DOHH2 (cell line): ENCODE data around the gene CFAP69.

Source experiments
- H3F3A ChIP-seq: fragments of 200-600 bp; sonication (generic), shearing (Covaris generic); 2 replicates; pipeline ENCODE4 v1.6.0; 2016; ENCODE audit warnings: antibody characterized with exemption, mild to moderate bottlenecking; ENCODE audit not compliant: control insufficient read depth, insufficient read depth
- H3K27ac ChIP-seq: fragments of 200-600 bp; sonication (generic); 2 replicates; pipeline ENCODE4 v1.5.1; 2014; ENCODE audit warnings: low read depth, mild to moderate bottlenecking, low read length, moderate library complexity
- H3K27me3 ChIP-seq: fragments of 200-600 bp; sonication (generic); 2 replicates; pipeline ENCODE4 v1.6.1; 2014; ENCODE audit warnings: mild to moderate bottlenecking, low read length, mixed read lengths; ENCODE audit not compliant: control insufficient read depth
- H3K36me3 ChIP-seq: fragments of 200-600 bp; sonication (generic); 2 replicates; pipeline ENCODE4 v1.6.1; 2014; ENCODE audit warnings: mild to moderate bottlenecking, low read length, moderate library complexity, mixed read lengths; ENCODE audit not compliant: control insufficient read depth
- H3K4me1 ChIP-seq: fragments of 200-600 bp; sonication (generic); 2 replicates; pipeline ENCODE4 v1.6.1; 2014; ENCODE audit warnings: mild to moderate bottlenecking, low read length, mixed read lengths; ENCODE audit not compliant: control insufficient read depth
- H3K4me2 ChIP-seq: fragments of 200-600 bp; sonication (generic); 2 replicates; pipeline ENCODE4 v1.6.0; 2014; ENCODE audit warnings: mild to moderate bottlenecking, low read length, moderate library complexity
- H3K4me3 ChIP-seq: fragments of 200-600 bp; sonication (generic); 2 replicates; pipeline ENCODE4 v1.5.1; 2014; ENCODE audit warnings: mild to moderate bottlenecking, low read length, mixed read lengths
- H3K79me2 ChIP-seq: fragments of 200-600 bp; sonication (generic); 2 replicates; pipeline ENCODE4 v1.6.1; 2014; ENCODE audit warnings: mild to moderate bottlenecking, low read length, mixed read lengths; ENCODE audit not compliant: control insufficient read depth
- H3K9me2 ChIP-seq: fragments of 200-600 bp; sonication (generic); replicated peaks from 2 replicates; pipeline ENCODE4 v1.6.1; 2014; ENCODE audit warnings: mild to moderate bottlenecking, low read length, mixed read lengths; ENCODE audit not compliant: control insufficient read depth
- H3K9me3 ChIP-seq: fragments of 200-600 bp; sonication (generic); 2 replicates; pipeline ENCODE4 v1.6.1; 2014; ENCODE audit warnings: antibody characterized with exemption, low read length, mixed read lengths; ENCODE audit not compliant: control insufficient read depth, insufficient read depth
- H4K20me1 ChIP-seq: fragments of 200-600 bp; sonication (generic); 2 replicates; pipeline ENCODE4 v1.6.0; 2014; ENCODE audit warnings: low read depth, mild to moderate bottlenecking, antibody characterized with exemption, low read length, moderate library complexity; ENCODE audit not compliant: control insufficient read depth, insufficient read depth
- EZH2phosphoT487 ChIP-seq: fragments of 200-600 bp; sonication (generic); IDR thresholded peaks from 2 replicates; pipeline ENCODE4 v1.6.1; 2017; ENCODE audit warnings: borderline replicate concordance, mild to moderate bottlenecking, antibody characterized with exemption, low read length, moderate library complexity, mixed read lengths
- TF ChIP-seq, protein P1 (sequence below): fragments of 200-600 bp; sonication (generic); IDR thresholded peaks from one replicate; pipeline ENCODE4 v1.5.1; 2014; ENCODE audit warnings: antibody characterized with exemption, mild to moderate bottlenecking, low read depth, low read length; ENCODE audit not compliant: poor library complexity, severe bottlenecking

CFAP69 gene

DNA sequence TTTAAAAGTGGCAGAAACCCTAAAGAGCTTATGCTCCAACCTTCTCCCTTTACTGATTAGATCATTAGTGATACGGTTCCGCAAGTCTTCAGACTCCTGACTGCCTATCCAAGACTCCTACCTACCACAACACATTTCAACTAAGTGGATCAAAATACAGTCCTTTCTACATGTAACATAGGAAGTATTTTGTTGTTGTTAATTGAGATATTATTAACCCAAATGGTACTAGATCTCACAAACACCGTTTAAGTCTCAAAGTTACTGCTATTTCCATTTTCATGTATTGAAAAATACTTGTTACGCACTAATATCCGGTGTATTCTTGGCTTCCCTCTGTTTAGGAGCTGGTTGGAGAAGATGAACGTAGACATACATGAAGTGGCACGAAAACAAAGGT is 75.0 kb downstream of the CFAP69 start:
- H3K79me2 ChIP-seq: no peaks in the 10 kb centered on the region
- TF ChIP-seq, protein P1, sequence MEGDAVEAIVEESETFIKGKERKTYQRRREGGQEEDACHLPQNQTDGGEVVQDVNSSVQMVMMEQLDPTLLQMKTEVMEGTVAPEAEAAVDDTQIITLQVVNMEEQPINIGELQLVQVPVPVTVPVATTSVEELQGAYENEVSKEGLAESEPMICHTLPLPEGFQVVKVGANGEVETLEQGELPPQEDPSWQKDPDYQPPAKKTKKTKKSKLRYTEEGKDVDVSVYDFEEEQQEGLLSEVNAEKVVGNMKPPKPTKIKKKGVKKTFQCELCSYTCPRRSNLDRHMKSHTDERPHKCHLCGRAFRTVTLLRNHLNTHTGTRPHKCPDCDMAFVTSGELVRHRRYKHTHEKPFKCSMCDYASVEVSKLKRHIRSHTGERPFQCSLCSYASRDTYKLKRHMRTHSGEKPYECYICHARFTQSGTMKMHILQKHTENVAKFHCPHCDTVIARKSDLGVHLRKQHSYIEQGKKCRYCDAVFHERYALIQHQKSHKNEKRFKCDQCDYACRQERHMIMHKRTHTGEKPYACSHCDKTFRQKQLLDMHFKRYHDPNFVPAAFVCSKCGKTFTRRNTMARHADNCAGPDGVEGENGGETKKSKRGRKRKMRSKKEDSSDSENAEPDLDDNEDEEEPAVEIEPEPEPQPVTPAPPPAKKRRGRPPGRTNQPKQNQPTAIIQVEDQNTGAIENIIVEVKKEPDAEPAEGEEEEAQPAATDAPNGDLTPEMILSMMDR: no peak
- TF ChIP-seq EZH2phosphoT487: no peak
- H3K36me3 ChIP-seq: no peaks in the 10 kb centered on the region
- H3K4me2 ChIP-seq: no peak overlapping the region
- no peaks in the 10 kb centered on the region for H3F3A ChIP-seq
- H3K9me3 ChIP-seq: no peaks in the 10 kb centered on the region
- H3K4me3 ChIP-seq: no peak overlapping the region
- H3K4me1 ChIP-seq: no peaks in the 10 kb centered on the region
- no peak overlapping the region for H3K27ac ChIP-seq
- H3K27me3 ChIP-seq: peaks cover 32% of the 10 kb centered on the region
- no peaks in the 10 kb centered on the region for H3K9me2 ChIP-seq
- H4K20me1 ChIP-seq: no peaks in the 10 kb centered on the region

DNA sequence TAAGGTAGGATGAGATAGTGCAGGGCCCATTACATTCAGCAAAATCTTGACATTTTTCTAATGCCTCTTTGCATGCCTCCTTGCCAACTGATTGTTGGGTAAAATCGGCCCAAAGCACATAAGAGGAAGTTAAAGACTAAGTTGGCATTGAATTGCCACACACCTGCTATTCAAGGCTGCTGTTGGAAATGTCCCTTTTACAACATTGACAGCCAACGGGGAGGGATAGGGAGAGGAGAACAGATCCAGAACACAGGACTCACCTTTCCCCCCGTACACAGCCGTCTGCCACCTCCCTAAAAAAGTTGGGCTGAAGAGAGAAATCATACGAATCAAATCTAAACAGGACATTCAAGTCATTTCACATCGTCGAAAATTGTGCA is 75.4 kb downstream of the CFAP69 start:
- no peaks in the 10 kb centered on the region for H3F3A ChIP-seq
- H3K79me2 ChIP-seq: no peaks in the 10 kb centered on the region
- no peak for TF ChIP-seq EZH2phosphoT487
- TF ChIP-seq, protein P1: no peak
- H3K27ac ChIP-seq: no peak overlapping the region
- no peaks in the 10 kb centered on the region for H3K9me3 ChIP-seq
- peaks cover 32% of the 10 kb centered on the region for H3K27me3 ChIP-seq
- H3K9me2 ChIP-seq: no peaks in the 10 kb centered on the region
- H3K4me3 ChIP-seq: no peak overlapping the region
- H3K36me3 ChIP-seq: no peaks in the 10 kb centered on the region
- H3K4me1 ChIP-seq: no peaks in the 10 kb centered on the region
- no peak overlapping the region for H3K4me2 ChIP-seq
- no peaks in the 10 kb centered on the region for H4K20me1 ChIP-seq

DNA sequence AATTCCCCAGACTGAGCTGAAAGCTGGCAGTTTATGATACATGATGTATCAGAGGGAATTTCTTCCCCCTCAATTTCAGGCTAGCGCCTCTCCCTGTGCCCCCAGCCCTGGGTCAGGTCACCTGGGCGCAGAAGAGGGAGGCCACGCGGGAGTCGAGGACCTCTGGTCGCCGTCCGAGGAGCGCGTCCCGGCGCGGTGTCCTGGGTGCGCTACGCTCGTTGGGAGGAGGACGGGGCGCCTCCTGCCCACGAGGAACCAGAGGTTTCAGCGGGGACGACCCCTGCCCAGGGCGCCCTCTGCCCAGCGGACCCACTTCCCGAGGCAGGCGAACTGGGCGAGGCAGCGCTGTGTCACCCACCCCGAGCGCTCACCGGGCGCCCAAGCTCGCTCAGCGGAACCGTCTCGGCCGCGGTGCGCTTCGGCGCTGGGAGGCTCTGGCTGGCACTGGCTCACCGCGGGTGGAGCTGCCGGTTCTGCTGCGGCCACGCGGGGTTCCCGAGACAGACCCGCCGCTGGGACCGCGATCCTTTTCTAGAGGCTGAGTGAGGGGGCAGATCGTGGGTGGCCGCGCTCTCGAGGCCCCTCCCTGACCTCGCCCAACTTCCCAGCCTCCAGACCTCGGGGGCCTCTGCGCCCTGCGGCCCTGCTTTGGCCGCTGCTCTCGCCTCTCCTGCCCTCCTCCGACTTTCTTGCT is 76.0 kb downstream of the CFAP69 start, which contains the start of gene FAM237B:
TSS of gene FAM237B (minus strand) at position 504 of the 694 bp plus-strand sequence. CDS start 1,556 bp downstream, outside the sequence.
- no peak within 1 kb of the TSS for H3K27ac ChIP-seq
- no peaks in the 10 kb centered on the region for H3K36me3 ChIP-seq
- H3K4me1 ChIP-seq: no peaks in the 10 kb centered on the region
- H3K27me3 ChIP-seq: peaks cover 32% of the 10 kb centered on the region
- TF ChIP-seq, protein P1: no peak
- no peak for TF ChIP-seq EZH2phosphoT487
- no peaks in the 10 kb centered on the region for H3K79me2 ChIP-seq
- no peaks in the 10 kb centered on the region for H3K9me2 ChIP-seq
- no peak within 1 kb of the TSS for H3K4me2 ChIP-seq
- H3K9me3 ChIP-seq: no peaks in the 10 kb centered on the region
- H3K4me3 ChIP-seq: no peak within 1 kb of the TSS
- H3F3A ChIP-seq: no peaks in the 10 kb centered on the region
- no peaks in the 10 kb centered on the region for H4K20me1 ChIP-seq
